Measurements from ENCODE around the gene DCAF8. TPM values are rescaled to one million over a fixed set of nuclear protein-coding genes. Genes with fewer than 3 reads are reported as not detected.

DCAF8 gene
- total RNA-seq, 1 experiment from 2014 or later: 32.1 TPM

- no peak for DNase-seq (ENCODE audit: low read depth)
Measured at GRCh38 chr1:160264795-160265307, 2.5 kb upstream of the DCAF8 start.

- DNase-seq (ENCODE audit: low read depth): peak; percentile 88
Measured at GRCh38 chr1:160261556-160261892, 825 bp downstream of the DCAF8 start.

DNA sequence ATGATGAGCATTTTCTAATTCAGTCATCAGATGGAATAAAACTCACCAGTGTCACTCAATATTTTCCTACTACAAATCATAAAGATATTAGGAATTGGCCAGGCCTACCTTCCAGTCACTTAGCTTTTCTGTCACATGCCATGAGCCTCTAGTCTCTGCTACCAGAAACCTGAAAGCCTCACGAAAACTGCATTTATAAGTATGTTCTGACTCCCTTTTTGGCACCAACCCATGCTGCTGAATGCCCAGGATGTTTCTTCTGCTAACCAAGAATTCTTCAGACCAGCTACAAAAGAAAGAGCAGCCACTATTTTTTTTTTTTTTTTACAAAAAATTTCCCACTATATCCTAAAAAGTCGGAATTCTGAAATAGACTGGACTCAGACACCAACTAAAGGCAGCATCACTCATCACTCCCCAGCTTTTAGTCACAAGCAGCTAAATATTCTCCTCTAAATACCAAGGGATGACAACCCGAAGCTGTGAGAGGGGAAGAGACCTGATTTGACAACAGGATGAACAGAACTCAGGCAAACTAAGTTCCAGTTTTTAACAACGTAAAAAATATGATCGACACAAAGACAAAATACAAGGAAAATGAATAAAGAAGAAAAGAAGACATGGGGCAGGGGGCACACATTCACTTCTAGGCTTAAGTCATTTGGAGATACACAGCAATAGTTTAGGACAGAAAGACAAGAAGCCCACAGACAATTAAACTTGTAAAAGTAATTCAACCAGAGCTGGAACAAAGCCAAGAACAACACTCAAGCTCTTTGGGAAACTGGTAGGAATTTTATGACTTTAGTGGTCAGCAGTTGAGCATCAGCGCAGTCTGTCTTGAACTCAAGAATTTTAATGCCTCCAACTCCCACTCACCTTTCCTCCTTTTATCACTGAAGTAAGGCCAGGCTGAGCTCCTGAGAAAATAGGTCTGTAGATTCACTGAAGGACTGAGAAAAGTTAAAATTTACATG, 1.7 kb downstream of the DCAF8 start:
- peak; percentile 91 for DNase-seq (ENCODE audit: low read depth)

DNA sequence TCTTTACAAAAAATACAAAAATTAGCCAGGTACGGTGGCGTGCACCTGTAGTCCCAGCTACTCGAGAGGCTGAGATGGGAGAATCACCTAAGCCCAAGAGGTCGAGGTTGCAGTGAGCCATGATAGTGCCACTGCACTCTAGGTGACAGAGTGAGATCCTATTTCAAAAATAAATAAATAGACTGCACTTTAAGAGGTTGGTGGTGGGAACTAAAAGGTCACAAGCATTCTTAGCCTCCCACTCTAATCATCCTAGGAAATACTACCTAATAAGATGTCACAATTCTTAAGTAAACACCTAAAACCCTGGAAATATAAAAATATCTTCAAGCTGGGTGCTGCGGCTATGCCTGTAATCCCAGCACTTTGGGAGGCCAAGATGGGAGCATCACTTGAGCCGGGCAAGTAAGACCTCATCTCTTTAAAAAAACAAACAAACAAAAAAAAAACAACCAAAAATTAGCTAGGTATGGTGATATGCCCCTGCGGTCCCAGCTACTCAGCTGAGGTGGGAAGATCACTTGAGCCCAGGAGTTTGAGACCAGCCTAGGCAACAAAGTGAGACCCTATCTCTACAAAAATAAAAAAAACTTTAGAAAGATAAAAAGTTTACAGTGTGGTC, 4.1 kb downstream of the DCAF8 start:
- no peak for DNase-seq (ENCODE audit: low read depth)

DNA sequence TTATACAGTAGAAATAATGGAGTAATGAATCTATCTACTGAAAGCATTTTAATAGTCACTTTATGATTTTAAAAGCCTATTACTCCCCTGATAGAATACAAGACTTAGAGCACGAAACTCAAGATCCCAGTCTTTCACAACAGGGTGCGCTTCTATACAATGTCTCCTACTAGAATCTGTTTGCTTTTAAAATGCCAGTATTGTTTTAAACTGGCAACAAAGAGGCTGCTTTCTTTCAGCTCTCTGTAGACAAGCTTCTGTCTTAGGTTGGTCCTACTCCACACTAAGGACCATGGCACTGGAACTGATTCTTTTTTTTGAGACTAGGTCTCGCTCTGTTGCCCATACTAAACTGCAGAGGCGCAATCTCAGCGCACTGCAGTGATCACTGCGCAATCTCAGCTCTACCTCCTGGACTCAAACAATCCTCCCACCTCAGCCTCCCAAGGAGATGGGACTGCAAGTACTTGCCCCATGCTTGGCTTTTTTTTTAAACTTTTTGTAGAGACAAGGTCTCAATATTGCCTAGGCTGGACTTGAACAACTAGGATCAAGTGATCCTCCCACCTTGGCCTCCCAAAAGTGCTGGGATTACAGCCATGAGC, 4.8 kb downstream of the DCAF8 start:
- DNase-seq (ENCODE audit: low read depth): no peak

DNA sequence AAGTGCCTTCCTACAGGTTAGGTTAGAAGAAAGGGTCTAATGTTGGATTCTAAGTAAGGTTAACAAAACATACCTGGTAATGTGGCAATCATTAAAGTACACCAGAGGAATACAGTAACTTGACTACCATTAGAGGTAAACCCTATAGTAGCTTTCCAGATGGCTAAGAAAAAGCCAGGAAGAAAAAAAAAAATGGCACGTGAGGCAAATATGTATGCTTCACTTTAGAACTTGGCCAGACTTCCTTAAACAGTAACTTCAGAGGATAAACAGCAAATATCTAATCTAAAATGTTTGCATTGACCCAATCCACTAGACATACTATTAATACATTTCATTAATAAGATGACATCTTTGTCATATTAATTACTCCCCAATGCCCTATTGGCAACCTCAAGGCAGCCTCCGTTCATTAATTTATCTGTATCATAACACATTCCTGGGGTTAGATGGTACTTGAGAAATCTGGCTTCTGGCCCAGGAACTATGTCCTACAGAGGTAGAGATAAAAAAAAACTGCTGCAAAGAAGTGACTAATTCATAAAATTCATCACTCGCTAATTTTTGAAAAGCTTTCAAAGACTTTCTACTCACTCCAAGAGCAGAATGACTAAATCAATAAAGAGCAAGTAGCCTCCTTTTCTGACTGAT, 5.8 kb downstream of the DCAF8 start:
- peak; percentile 67 for DNase-seq (ENCODE audit: low read depth)

DNA sequence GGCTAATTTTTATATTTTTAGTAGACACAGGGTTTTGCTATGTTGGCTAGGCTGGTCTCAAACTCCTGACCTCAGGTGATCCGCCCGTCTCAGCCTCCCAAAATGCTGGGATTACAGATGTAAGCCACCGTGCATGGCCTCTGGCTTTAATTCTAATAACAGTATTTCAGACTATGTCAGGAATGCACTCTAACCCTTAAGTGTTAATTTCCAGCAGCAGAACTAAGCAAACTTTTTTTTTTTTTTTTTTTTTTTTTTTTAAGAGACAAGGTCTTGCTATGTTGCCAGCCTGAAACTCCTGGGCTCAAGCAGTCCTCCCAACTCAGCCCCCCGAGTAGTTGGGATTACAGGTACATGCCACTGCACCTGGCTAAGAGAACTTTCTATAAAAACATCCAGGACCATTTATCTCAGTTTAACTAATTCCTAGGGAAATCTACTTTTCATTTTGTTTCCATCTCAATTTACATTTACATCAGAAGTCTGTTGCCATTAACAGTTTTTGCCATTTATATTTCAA, 6.5 kb downstream of the DCAF8 start:
- no peak for DNase-seq (ENCODE audit: low read depth)

DNA sequence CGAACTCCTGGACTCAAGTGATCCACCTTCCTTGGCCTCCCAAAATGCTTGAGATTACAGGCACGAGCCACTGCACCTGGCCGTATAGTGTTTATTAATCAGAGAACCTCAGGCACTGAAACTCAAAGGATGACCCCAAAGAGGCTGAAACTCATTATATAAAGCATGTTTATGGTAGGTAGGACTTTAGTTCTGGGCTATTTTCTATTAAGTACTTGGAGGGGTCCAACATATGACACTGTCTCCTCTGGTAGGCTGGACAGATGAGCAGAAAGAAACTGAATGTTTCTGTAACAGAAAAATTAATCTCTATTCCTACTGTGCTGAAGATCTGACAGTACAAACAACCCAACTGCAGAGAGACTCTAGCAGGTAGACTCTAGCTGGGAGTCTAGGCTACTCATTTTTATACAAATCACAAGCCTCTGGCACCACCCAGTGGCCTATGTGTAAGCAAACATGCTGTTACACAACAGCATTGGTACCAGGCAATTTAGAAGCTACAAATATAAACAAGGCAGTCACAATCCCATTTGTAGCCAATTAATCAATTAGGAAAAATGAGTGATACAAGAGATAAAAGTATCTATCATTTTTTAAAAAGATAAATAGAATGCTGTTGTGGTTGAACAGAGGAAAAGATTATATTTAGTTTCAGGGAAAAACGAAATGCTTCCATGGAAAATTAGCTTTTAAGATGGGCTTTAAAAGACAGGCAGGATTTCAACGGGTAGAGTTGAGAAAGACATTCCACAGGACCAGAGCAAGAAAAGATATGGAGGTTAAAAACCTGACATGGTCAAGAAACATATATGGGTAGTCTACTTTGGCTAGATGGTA, 10.4 kb downstream of the DCAF8 start:
- peak; percentile 50 for DNase-seq (ENCODE audit: low read depth)

GRCh38 chr1:160251011-160251410, 11.3 kb downstream of the DCAF8 start:
- no peak for DNase-seq (ENCODE audit: low read depth)

DNA sequence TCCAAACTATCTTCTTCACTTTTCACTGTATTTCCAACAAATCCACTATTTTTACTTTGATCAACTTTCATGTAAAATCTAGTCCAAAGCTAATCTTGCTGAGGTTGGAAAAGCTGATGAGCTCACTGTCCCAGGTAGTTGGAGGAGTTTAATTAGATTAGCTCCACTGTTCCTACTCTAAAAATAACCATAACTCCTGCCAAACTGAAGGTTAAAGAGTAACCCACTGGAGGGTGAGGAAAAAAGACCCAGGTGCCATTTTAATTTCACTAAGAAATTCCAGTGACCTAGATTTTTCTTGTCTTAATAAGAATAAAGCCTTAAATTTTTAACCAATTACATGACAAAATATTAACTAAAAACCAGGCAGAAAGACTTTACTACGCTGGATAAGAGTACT, 15.3 kb downstream of the DCAF8 start:
- no peak for DNase-seq (ENCODE audit: low read depth)

DNA sequence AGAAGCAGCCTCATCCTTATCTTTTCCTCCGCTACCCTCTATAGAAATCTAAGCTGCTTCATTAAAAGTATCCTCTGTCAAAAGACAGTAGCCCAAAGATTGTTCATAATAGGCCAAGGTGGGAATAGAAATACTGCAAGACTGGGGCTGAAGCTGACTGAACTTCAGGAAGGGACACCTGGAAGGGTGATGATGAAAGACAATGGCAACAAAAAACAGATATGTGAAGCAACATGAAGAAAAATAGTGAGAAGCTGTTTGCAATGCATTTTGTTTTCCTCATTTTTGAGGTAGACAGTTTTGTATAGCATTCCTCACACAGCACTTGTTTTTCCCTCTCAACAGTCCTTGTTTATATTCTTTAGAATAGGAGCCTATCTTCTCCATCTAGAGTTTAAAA, 16.9 kb downstream of the DCAF8 start:
- no peak for DNase-seq (ENCODE audit: low read depth)

- DNase-seq (ENCODE audit: low read depth): no peak
Measured at GRCh38 chr1:160244209-160244608, 18.1 kb downstream of the DCAF8 start.

DNA sequence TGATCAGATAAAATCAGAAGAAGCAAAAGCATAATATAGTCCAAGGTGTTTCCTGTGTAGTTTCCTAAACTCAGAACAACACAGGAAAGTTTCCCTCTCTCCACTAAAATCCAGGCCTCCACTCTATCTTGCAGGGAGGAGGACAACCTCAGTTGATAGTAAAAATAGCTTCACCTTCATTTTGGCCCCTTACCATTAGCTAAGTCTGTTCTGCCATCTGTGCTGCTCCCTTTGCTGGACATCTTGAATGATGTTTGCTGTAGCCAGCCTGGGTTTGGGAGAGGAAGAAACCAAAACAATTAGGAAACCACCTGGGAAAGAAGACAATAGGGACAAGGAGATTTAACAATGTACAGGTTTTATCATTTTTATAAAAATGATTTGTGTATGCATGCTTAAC, 18.6 kb downstream of the DCAF8 start:
- DNase-seq (ENCODE audit: low read depth): no peak

DNA sequence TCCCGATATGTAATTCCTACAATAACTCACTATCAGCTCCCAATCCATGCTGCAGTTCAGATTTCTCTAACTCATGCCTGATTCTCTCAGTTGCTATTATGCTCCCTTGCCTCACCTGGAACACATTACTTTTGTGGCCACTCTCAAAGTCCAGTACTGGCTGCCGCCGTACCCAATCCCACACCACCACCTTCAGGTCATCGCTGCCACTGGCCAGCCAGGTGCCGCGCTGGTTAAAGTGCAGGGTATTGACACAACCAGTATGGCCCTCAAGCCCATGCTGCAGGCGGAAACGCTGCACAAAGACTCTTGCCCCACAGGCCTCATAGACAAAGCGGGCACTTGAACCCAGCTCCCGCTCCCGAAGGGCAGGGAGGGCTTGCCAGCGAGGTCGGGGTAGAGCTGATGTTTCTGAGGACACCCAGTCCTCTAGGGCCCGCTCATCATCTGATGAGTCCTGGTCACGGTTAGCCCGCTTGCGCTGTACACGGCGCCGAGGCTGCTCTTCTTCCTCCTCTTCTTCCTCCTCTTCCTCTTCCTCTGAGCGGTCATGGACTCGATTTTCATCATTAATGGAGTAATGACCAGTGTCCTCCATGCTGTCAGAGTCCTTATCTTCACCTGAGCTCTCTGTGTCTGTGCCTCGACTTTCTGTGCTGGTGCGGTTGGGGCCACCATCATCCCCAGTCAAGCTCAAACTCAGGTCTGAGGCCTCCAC, 22.6 kb downstream of the DCAF8 start:
- no peak for DNase-seq (ENCODE audit: low read depth)

GRCh38 chr1:160238408-160238807, 23.9 kb downstream of the DCAF8 start:
- no peak for DNase-seq (ENCODE audit: low read depth)

DNA sequence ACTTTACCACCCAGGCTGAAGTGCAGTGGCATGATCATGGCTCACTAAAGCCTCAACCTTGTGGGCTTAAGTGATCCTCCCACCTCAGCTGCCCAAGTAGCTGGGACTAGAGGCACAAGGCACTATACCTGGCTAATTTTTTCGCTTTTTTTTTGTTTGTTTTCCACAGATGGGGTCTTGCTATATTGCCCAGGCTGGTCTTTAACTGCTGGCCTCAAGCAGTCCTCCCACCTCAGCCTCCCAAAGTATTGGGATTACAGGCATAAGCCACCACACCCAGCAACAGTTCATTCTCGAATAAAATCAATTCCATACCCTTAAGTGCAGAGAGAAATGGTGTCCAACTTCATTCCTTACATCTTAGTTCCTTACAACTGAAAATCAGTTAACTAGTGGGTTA, 24.8 kb downstream of the DCAF8 start:
- no peak for DNase-seq (ENCODE audit: low read depth)

- DNase-seq (ENCODE audit: low read depth): no peak
Measured at GRCh38 chr1:160236806-160237205, 25.5 kb downstream of the DCAF8 start.

GRCh38 chr1:160232911-160233310, 29.4 kb downstream of the DCAF8 start:
- no peak for DNase-seq (ENCODE audit: low read depth)

DNA sequence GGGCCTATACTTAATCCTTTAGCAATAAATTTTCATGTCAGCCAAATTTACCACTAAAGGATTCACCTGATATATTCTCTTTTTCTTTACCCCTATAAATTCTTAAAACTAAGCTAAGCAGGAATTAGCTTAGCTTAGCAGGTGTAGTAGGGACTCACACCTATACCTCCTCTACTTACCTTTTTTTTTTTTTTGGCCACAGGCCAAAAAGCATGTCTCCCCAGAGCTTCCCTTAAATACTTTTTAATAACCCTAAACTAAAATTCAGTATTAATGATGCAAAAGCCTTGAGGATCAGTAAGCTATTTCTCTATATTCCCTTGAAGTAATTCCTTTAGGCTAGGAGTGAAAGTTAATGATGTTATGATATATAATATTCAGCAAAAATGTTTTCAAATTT, 33.9 kb downstream of the DCAF8 start:
- no peak for DNase-seq (ENCODE audit: low read depth)

- DNase-seq (ENCODE audit: low read depth): no peak
Measured at GRCh38 chr1:160227561-160227960, 34.8 kb downstream of the DCAF8 start.
